ENCODE measurements around the gene IL1RN. TPM values are rescaled to one million over a fixed set of nuclear protein-coding genes. Genes with fewer than 3 reads are reported as not detected.

The IL1RN gene
- total and polyA plus RNA-seq, 2 of the 13 experiments (the other 11 are each of a cell fraction or from before 2014, with no cell fraction given): 21.2 to 101 TPM

DNA sequence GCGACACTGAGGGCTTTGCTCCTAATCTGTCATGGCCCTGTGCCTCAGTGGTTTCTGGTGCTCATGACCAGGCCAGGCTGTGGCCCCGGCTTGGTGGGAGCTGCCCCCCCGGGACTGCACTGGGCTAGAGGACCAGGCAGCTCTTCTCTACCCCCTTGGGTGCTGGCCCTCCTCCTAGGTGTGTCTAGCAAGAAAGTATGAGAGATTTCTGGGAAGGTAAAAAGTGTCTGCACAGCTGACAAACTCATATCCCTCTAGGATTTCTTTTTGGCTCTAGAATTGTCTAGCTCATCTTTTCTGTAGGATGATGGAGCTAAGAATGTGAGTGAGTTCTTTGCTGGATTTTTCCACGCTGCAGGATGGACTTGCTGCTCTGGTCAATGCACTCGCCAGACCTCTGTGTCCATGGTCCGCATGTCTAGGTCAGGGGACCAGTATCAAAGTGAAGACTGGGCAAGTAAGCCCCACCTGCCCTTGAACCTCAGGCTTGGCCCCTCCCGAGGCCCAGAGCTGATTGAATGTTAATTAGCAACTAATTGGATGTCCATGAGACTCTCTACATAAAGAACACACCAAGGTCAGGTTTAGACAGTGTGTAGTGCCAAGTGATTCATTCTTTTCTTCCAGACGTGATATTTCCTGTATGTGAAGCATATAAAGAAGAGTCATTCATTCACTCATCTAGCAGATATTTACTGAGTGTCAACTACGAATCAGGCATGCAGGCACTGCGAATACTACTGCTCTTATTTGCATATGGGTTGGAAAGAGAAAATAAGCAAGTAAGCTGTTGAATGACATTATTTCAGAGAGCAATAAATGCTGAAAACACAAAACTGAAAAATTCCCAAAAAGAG is 30.7 kb downstream of the IL1RN start (continued):
- TF ChIP-seq, protein P1, sequence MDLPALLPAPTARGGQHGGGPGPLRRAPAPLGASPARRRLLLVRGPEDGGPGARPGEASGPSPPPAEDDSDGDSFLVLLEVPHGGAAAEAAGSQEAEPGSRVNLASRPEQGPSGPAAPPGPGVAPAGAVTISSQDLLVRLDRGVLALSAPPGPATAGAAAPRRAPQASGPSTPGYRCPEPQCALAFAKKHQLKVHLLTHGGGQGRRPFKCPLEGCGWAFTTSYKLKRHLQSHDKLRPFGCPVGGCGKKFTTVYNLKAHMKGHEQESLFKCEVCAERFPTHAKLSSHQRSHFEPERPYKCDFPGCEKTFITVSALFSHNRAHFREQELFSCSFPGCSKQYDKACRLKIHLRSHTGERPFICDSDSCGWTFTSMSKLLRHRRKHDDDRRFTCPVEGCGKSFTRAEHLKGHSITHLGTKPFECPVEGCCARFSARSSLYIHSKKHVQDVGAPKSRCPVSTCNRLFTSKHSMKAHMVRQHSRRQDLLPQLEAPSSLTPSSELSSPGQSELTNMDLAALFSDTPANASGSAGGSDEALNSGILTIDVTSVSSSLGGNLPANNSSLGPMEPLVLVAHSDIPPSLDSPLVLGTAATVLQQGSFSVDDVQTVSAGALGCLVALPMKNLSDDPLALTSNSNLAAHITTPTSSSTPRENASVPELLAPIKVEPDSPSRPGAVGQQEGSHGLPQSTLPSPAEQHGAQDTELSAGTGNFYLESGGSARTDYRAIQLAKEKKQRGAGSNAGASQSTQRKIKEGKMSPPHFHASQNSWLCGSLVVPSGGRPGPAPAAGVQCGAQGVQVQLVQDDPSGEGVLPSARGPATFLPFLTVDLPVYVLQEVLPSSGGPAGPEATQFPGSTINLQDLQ (CRISPR knock-in tag; IDR thresholded peaks at IDR 0.05): no peak
- no peak for TF ChIP-seq FOXK2 (IDR thresholded peaks at IDR 0.05)
- TF ChIP-seq ZNF773 (CRISPR knock-in tag; IDR thresholded peaks at IDR 0.05; ENCODE audit: borderline replicate concordance): no peak
- peak; percentile 45; the same call in 1 of the 2 replicates for TF ChIP-seq TBX2 (CRISPR knock-in tag; IDR thresholded peaks at IDR 0.05; ENCODE audit: borderline replicate concordance)
- no peak for TF ChIP-seq KLF12 (CRISPR knock-in tag; IDR thresholded peaks at IDR 0.05; ENCODE audit: borderline replicate concordance)
- TF ChIP-seq FOSL2 (CRISPR knock-in tag; IDR thresholded peaks at IDR 0.05): no peak
- TF ChIP-seq ZBTB40 (IDR thresholded peaks at IDR 0.05): no peak
- TF ChIP-seq ZBTB40 (CRISPR knock-in tag; IDR thresholded peaks at IDR 0.05): 0 out of 2 replicates have a peak, but pooled peaks have one; percentile 6
- TF ChIP-seq HES4 (CRISPR knock-in tag; IDR thresholded peaks at IDR 0.05; ENCODE audit: borderline replicate concordance): no peak
- TF ChIP-seq ZNF232 (CRISPR knock-in tag; IDR thresholded peaks at IDR 0.05; ENCODE audit: borderline replicate concordance): no peak
- TF ChIP-seq, protein P2, sequence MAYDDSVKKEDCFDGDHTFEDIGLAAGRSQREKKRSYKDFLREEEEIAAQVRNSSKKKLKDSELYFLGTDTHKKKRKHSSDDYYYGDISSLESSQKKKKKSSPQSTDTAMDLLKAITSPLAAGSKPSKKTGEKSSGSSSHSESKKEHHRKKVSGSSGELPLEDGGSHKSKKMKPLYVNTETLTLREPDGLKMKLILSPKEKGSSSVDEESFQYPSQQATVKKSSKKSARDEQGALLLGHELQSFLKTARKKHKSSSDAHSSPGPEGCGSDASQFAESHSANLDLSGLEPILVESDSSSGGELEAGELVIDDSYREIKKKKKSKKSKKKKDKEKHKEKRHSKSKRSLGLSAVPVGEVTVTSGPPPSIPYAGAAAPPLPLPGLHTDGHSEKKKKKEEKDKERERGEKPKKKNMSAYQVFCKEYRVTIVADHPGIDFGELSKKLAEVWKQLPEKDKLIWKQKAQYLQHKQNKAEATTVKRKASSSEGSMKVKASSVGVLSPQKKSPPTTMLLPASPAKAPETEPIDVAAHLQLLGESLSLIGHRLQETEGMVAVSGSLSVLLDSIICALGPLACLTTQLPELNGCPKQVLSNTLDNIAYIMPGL (CRISPR knock-in tag; IDR thresholded peaks at IDR 0.05; ENCODE audit: borderline replicate concordance in 1 of 2, low read depth in 1 of 2): peak in 1 of 2 experiments; percentile 16; a peak in 1 of 4 replicates
- no peak for TF ChIP-seq ZNF296 (CRISPR knock-in tag; conservative IDR thresholded peaks at IDR 0.05)
- no peak for TF ChIP-seq GTF2F1 (IDR thresholded peaks at IDR 0.05; ENCODE audit: low read length)
- no peak for TF ChIP-seq ZNF460 (CRISPR knock-in tag; IDR thresholded peaks at IDR 0.05; ENCODE audit: borderline replicate concordance)
